SIG-M5 treated with dmso at 0.1 percent for 504 hours (cell line): ENCODE data around the gene APOF.
"Not testable (repeated sequence)": the region's sequence is repeated elsewhere in the genome, so short reads cannot be mapped to it uniquely, and the experiment has no call there.

Experiments used
- DNase-seq: peaks from one replicate; lab custom pipeline; 2025; ENCODE audit not compliant: unreplicated experiment; lab: John Stamatoyannopoulos, UW

APOF gene

DNA sequence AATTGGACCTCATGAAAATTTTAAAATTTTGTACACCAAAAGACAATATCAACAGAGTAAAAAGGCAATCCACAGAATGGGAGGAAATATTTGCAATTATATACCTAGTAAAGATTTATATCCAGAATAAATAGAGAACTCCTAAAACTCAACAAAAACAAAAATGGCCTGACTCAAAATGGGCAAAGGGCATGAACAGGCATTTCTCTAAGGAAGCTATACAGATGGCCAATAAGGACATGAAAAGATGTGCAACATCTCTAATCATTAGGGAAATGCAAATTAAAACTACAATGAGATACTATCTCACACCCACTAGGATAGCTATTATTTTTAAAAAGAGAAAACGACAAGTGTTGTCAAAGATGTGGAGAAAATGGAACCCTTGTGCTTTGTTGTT is 10.9 kb upstream of the APOF start:
- DNase-seq = no peak

- no peak for DNase-seq
Measured at GRCh38 chr12:56366948-56367347, 4.3 kb upstream of the APOF start.

GRCh38 chr12:56361487-56362129 is 1.0 kb downstream of the APOF start:
- no peak for DNase-seq

GRCh38 chr12:56359851-56360767 is 2.5 kb downstream of the APOF start, which contains the start of gene STAT2:
Gene STAT2 (minus strand): TSS chr12:56360107. CDS start chr12:56356571, 3,536 bp downstream.
- peak; percentile 100 for DNase-seq

- peak; percentile 85 for DNase-seq
Measured at GRCh38 chr12:56358836-56359532, 3.7 kb downstream of the APOF start.

DNA sequence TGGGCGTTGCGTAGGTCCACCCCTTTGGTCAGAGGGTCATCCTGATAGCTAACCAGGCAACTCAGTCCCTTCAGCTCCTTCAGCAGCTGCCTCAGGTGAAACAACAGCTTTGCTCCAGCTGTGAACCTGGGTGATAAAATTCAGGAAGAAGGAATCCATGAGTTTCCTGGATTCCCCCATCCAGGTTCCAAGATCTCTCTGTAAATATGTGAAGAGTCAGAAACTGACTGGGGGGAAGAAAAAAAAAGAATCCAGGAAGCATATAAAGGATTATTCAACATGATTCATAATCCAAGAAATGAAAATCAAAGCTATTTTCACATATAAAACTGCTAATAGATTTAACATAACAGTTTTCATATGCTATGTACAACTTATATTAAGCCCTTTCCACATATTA is 11.3 kb downstream of the APOF start:
- no peak for DNase-seq

DNA sequence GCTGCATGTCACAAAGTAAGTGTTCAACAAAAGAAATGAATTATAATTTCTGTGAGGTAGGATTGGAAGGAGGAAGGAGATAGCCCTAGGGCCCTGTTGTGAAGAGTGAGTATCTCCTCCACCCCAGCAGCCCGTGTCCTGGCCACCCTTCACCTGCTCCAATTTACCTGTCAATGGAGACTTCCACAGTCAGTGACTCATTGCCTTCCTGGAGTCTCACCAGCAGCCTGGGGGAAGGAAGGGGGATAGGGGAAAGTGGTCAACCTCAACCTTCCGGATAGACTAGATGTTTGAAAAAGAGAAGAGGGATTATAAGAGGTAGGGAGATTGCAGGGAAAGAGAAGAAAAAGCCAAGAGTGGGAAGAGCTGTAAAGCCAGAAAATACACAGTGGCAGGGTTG is 12.0 kb downstream of the APOF start:
- no peak for DNase-seq

DNA sequence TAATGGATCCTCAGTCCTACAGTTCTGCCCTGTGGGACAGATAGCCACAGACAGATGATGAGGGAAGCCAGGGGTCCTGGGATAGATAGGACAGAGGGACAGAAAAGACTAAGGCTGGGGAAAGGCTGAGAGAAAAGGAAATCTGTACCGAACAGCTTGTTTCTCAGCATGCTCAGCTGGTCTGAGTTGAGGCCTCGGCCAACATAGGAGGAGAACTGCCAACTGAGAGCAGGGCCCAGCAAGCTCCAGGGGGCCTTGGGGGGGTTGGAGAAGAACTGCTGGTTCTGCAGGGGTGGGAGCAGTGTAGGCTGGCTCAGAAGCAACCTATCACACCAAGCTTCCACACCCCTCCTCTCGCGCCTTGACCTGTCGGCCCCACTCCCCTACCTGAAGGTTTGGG is 13.9 kb downstream of the APOF start:
- DNase-seq = no peak

- DNase-seq = not testable (repeated sequence)
Measured at GRCh38 chr12:56347255-56347654, 15.4 kb downstream of the APOF start.

GRCh38 chr12:56346675-56347074 is 16.0 kb downstream of the APOF start:
- DNase-seq = no peak

DNA sequence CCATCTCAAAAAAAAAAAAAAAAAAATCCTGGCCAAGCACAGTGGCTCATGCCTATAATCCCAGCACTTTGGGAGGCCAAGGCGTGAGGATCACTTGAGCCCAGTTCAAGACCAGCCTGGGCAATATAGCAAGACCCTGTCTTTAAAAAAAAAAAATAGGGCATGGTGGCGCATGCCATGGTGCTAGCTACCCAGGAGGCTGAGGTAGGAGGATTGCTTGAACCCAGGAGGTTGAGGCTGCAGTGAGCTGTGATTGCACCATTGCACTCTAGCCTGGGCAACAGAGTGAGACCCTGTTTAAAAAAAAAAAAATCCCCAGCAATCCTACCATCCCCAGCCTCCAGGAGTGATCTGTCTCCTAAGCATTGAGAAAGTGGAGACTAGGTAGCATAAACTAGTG is 20.4 kb downstream of the APOF start:
- DNase-seq = not testable (repeated sequence)

- no peak for DNase-seq
Measured at GRCh38 chr12:56341616-56342015, 21.0 kb downstream of the APOF start.

DNA sequence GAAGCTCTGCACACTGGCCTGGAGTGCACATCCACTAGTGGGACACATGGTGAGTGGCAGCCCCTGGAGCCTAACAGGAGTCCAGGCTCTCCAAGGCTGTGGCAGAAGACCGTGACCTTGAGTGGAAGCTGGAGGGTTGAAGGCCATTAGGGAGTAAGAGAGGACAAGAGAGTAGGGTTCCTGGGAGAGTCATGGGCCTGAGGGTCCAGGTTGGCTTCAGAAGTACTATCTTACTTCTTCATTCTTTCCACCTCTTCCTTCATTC is 23.6 kb downstream of the APOF start:
- DNase-seq = no peak

DNA sequence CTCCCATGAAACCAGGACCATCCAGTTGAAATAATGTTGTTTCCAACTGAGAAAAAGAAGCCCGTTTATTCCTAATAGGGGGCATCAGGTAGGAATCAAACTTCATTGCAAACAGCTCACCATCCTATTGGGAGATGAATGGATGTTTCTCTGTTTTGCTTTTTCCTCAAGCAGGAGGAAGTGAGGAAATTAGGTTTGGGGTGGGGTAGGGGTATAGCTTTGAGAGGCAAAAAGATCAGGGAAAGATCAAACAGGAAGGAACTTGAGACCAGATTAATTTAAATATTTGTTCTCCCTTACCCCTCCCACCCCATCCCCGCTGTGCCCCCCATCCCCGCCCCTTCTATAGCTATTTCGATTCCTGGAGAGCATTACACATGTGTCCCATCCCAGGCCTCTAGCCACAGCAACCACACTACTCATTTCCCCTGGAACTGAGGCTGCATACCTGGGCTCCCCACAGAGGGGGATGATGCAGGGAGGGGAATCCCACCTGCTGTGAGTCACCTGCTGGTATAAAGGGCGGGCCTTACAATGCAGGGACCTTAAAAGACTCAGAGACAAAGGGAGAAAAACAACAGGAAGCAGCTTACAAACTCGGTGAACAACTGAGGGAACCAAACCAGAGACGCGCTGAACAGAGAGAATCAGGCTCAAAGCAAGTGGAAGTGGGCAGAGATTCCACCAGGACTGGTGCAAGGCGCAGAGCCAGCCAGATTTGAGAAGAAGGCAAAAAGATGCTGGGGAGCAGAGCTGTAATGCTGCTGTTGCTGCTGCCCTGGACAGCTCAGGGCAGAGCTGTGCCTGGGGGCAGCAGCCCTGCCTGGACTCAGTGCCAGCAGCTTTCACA is 24.1 kb downstream of the APOF start, which contains the start of gene IL23A:
Gene IL23A, plus strand, starts transcription at position 577 of the 850 bp plus-strand sequence. Its CDS starts 161 bp downstream, at position 738.
- DNase-seq = peak; percentile 83

- DNase-seq = peak; percentile 75
Measured at GRCh38 chr12:56337753-56338251, 24.9 kb downstream of the APOF start.

DNA sequence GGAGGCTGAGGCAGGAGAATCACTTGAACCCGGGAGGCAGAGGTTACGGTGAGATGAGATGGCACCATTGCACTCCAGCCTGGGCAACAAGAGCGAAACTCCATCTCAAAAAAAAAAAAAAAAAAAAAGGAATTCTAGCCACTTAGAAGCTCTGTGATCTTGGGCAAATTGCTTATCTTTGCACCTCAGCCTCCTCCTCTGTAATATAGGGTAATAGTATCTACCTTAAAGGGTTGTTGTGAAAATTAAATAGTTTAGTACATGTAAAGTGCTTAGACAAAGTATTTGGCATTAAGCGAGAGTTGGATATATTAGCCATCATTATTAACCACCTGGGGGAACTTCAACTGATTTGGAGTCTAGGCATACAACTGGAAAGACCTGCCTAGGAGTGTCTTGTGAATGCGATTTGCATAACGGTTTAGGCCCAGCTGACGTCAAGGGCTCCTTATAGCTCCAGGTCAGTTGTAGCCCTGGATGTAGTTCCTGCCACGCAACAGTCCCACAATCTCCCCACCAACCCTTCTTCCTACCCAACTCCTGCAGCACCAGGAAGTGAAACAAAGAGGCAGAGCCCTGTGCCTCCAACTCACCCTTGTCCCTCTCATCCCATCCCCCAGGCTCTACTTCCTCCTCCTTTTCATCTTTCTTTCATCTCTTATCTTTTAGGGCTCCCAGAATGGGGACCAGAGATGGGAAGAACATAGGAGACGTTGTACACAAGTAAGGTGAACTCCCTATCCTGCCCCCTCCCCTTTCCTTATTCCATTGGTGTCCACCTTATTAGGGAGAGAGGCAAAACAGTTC is 26.1 kb downstream of the APOF start:
- peak; percentile 98 for DNase-seq

- not testable (repeated sequence) for DNase-seq
Measured at GRCh38 chr12:56335527-56335926, 27.1 kb downstream of the APOF start.

DNA sequence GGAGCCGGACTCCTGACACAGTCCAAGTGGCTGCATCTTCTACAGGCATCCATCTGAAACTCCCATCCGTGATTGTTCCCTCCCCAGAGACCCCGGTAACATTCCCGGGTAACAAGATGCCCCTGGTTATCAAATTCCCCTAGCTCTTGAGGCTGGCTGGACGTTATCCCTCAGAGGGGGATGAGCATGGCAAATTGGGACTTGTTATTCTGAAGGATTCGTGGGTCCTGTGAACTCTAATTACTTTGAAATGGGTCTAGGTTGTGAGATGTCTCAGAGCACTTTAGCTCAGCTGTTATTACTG is 28.2 kb downstream of the APOF start:
- DNase-seq = no peak

GRCh38 chr12:56333679-56334489 is 28.8 kb downstream of the APOF start, which contains the start of gene PAN2:
Gene PAN2 (minus strand): TSS chr12:56334000. CDS start chr12:56333094, 906 bp downstream.
- peak; percentile 99 for DNase-seq
